HG03060 (cell line): ENCODE data around the gene NEAT1.

ENCODE experiments used
- ATAC-seq: cut with Tn5 transposase; IDR thresholded peaks from one replicate; pipeline ENCODE4 v1.9.1; 2021; ENCODE audit warnings: low read depth, moderate number of reproducible peaks; ENCODE audit not compliant: unreplicated experiment

Gene NEAT1

GRCh38 chr11:65478388-65479183 lies 56.0 kb downstream of the NEAT1 start:
- ATAC-seq, result no peak

GRCh38 chr11:65479184-65480145 lies 56.9 kb downstream of the NEAT1 start:
- no peak for ATAC-seq

GRCh38 chr11:65482306-65482850 lies 59.8 kb downstream of the NEAT1 start:
- no peak for ATAC-seq

GRCh38 chr11:65485920-65486219 lies 63.3 kb downstream of the NEAT1 start:
- ATAC-seq, result no peak

- ATAC-seq, result no peak
Measured at GRCh38 chr11:65486570-65487466, 64.2 kb downstream of the NEAT1 start.

- no peak for ATAC-seq
Measured at GRCh38 chr11:65487467-65488272, 65.1 kb downstream of the NEAT1 start.

GRCh38 chr11:65488273-65489034 lies 65.9 kb downstream of the NEAT1 start:
- no peak for ATAC-seq

GRCh38 chr11:65489035-65489705 lies 66.6 kb downstream of the NEAT1 start:
- no peak for ATAC-seq

- no peak for ATAC-seq
Measured at GRCh38 chr11:65489706-65490320, 67.2 kb downstream of the NEAT1 start.

- ATAC-seq, result no peak
Measured at GRCh38 chr11:65491163-65491465, 68.5 kb downstream of the NEAT1 start.

- ATAC-seq, result no peak
Measured at GRCh38 chr11:65491614-65492386, 69.2 kb downstream of the NEAT1 start.

GRCh38 chr11:65492387-65492636 lies 69.7 kb downstream of the NEAT1 start:
- no peak for ATAC-seq

- no peak for ATAC-seq
Measured at GRCh38 chr11:65492637-65493366, 70.2 kb downstream of the NEAT1 start.

GRCh38 chr11:65493367-65494176 lies 71.0 kb downstream of the NEAT1 start:
- ATAC-seq, result no peak
